IPS DF 19.7 (cell line): ENCODE measurements around the gene TAF1B.

Source experiments
- DNase-seq: peaks from one replicate; pipeline ENCODE4 v3.0.0-alpha.2; 2013; ENCODE audit warnings: low read depth, low spot score

Gene TAF1B

GRCh38 chr2:9983401-9984216 is 140.3 kb downstream of the TAF1B start:
- no peak for DNase-seq
